Smooth muscle cell (in vitro differentiated cells): ENCODE measurements around the gene TCF7L1. TPM values are rescaled to one million over a fixed set of nuclear protein-coding genes. Genes with fewer than 3 reads are reported as not detected.

Experiments used
- DNase-seq: peaks from one replicate; lab custom pipeline; 2025; ENCODE audit not compliant: unreplicated experiment; lab: John Stamatoyannopoulos, UW
- H2AFZ ChIP-seq: fragments of 200-600 bp; sonication (generic); 2 replicates; pipeline ENCODE4 v1.6.0; 2016; ENCODE audit warnings: antibody characterized with exemption, low read depth, mild to moderate bottlenecking
- H3F3A ChIP-seq: fragments of 200-600 bp; sonication (generic); 2 replicates; pipeline ENCODE4 v1.6.0; 2017; ENCODE audit warnings: antibody characterized with exemption, low read depth
- H3K27ac ChIP-seq: fragments of 200-600 bp; sonication (generic); 2 replicates; pipeline ENCODE4 v1.5.1; 2016; ENCODE audit warnings: low read depth, mild to moderate bottlenecking
- H3K27me3 ChIP-seq: fragments of 200-600 bp; sonication (generic); 2 replicates; pipeline ENCODE4 v1.6.1; 2016; ENCODE audit warnings: low read depth, mild to moderate bottlenecking
- H3K36me3 ChIP-seq: fragments of 200-600 bp; sonication (generic); 2 replicates; pipeline ENCODE4 v1.5.1; 2016; ENCODE audit warnings: low read depth
- H3K4me1 ChIP-seq: fragments of 200-600 bp; sonication (generic); 2 replicates; pipeline ENCODE4 v1.5.1; 2016; ENCODE audit warnings: low read depth
- H3K4me2 ChIP-seq: fragments of 200-600 bp; sonication (generic); 2 replicates; pipeline ENCODE4 v1.6.0; 2016; ENCODE audit warnings: mild to moderate bottlenecking
- H3K4me3 ChIP-seq: fragments of 200-600 bp; sonication (generic); 2 replicates; pipeline ENCODE4 v1.5.1; 2016; ENCODE audit warnings: mild to moderate bottlenecking
- H3K79me2 ChIP-seq: fragments of 200-600 bp; sonication (generic); 2 replicates; pipeline ENCODE4 v1.6.0; 2016; ENCODE audit warnings: low read depth, mild to moderate bottlenecking
- H3K9ac ChIP-seq: fragments of 200-600 bp; sonication (generic); 2 replicates; pipeline ENCODE4 v1.6.0; 2016; ENCODE audit warnings: low read depth
- H3K9me3 ChIP-seq: fragments of 200-600 bp; sonication (generic); replicated peaks from 2 replicates; pipeline ENCODE4 v1.5.1; 2016; ENCODE audit warnings: low read depth
- H4K20me1 ChIP-seq: fragments of 200-600 bp; sonication (generic); 2 replicates; pipeline ENCODE4 v1.6.0; 2016; ENCODE audit warnings: low read depth
- WGBS: methylation state at CpG from one replicate; pipeline ENCODE4 v1.1.7; 2016; ENCODE audit warnings: low lambda C conversion rate; 5-methylcytosine and 5-hydroxymethylcytosine counted together
- polyA plus RNA-seq: library from polyadenylated mRNA; unstranded; fragments of >200 nt; fragmentation: Nextera tagmentation; extraction: Ambion mirVana; gene quantifications from 2 replicates; pipeline ENCODE4 v1.2.1, GENCODE V29; 2016
- total RNA-seq: library from RNA; depleted of rRNA; stranded (reverse); fragments of >200 nt; gene quantifications from 2 replicates; pipeline ENCODE4 v1.2.3, GENCODE V29; 2014
- TF ChIP-seq, protein P1 (sequence below): fragments of 200-600 bp; sonication (generic); IDR thresholded peaks from 2 replicates; pipeline ENCODE4 v1.5.1; 2017; ENCODE audit warnings: borderline replicate concordance, mild to moderate bottlenecking, antibody characterized with exemption; ENCODE audit not compliant: insufficient read depth, poor library complexity, severe bottlenecking

Gene TCF7L1
- total and polyA plus RNA-seq, 2 experiments from 2014 or later: 4.5 to 15.2 TPM

GRCh38 chr2:85133751-85134254 is 611 bp downstream of the TCF7L1 start:
- Histone ChIP-seq H3K9ac (peak overlapping the region; percentile 68), H3K9me3 (no peaks in the 10 kb centered on the region), H3K4me3 (peak overlapping the region; percentile 81), H3K4me2 (peak overlapping the region; percentile 99), H3K27me3 (no peaks in the 10 kb centered on the region), H3K36me3 (no peaks in the 10 kb centered on the region), H4K20me1 (peaks cover 44% of the 10 kb centered on the region), H3K4me1 (peaks cover 14% of the 10 kb centered on the region), H3K79me2 (peaks cover 44% of the 10 kb centered on the region), H2AFZ (peak overlapping the region; percentile 82), H3K27ac (no peak overlapping the region), H3F3A (no peaks in the 10 kb centered on the region)
- TF ChIP-seq, protein P1, sequence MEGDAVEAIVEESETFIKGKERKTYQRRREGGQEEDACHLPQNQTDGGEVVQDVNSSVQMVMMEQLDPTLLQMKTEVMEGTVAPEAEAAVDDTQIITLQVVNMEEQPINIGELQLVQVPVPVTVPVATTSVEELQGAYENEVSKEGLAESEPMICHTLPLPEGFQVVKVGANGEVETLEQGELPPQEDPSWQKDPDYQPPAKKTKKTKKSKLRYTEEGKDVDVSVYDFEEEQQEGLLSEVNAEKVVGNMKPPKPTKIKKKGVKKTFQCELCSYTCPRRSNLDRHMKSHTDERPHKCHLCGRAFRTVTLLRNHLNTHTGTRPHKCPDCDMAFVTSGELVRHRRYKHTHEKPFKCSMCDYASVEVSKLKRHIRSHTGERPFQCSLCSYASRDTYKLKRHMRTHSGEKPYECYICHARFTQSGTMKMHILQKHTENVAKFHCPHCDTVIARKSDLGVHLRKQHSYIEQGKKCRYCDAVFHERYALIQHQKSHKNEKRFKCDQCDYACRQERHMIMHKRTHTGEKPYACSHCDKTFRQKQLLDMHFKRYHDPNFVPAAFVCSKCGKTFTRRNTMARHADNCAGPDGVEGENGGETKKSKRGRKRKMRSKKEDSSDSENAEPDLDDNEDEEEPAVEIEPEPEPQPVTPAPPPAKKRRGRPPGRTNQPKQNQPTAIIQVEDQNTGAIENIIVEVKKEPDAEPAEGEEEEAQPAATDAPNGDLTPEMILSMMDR: no peak
- peak; percentile 38 for DNase-seq
- under 1% methylated on average over 45 of the region's 57 CpGs for WGBS

- Histone ChIP-seq H2AFZ (peak overlapping the region; percentile 82), H3K36me3 (no peaks in the 10 kb centered on the region), H3K4me1 (peaks cover 14% of the 10 kb centered on the region), H3K79me2 (peaks cover 50% of the 10 kb centered on the region), H3K4me2 (peak overlapping the region; percentile 99), H3K27ac (no peak overlapping the region), H3K9me3 (no peaks in the 10 kb centered on the region), H3K9ac (peak overlapping the region; percentile 68), H4K20me1 (peaks cover 50% of the 10 kb centered on the region), H3K27me3 (no peaks in the 10 kb centered on the region), H3F3A (no peaks in the 10 kb centered on the region), H3K4me3 (peak overlapping the region; percentile 81)
- peak; percentile 24 for DNase-seq
- TF ChIP-seq, protein P1: no peak
- WGBS: under 1% methylated on average over 45 of the region's 45 CpGs
Measured at GRCh38 chr2:85134255-85134895, 1.2 kb downstream of the TCF7L1 start.

- H3K27ac ChIP-seq: no peak overlapping the region
- no peaks in the 10 kb centered on the region for H3K36me3 ChIP-seq
- H3K79me2 ChIP-seq: peaks cover 55% of the 10 kb centered on the region
- H3K9me3 ChIP-seq: no peaks in the 10 kb centered on the region
- H3K4me3 ChIP-seq: peak overlapping the region; percentile 81
- no peaks in the 10 kb centered on the region for H3F3A ChIP-seq
- H3K27me3 ChIP-seq: no peaks in the 10 kb centered on the region
- peaks cover 57% of the 10 kb centered on the region for H4K20me1 ChIP-seq
- TF ChIP-seq, protein P1: no peak
- no peak for DNase-seq
- WGBS: 6% methylated on average over 46 of the region's 46 CpGs
- H3K4me2 ChIP-seq: peak overlapping the region; percentile 99
- peak overlapping the region; percentile 82 for H2AFZ ChIP-seq
- peak overlapping the region; percentile 68 for H3K9ac ChIP-seq
- H3K4me1 ChIP-seq: peaks cover 14% of the 10 kb centered on the region
Measured at GRCh38 chr2:85134896-85135659, 1.9 kb downstream of the TCF7L1 start.
